ENCODE data around the gene ABHD1. TPM values are rescaled to one million over a fixed set of nuclear protein-coding genes. Genes with fewer than 3 reads are reported as not detected.

ABHD1 gene
- total and polyA plus RNA-seq, 2 donors (not counting 1 experiment from before 2014, with no cell fraction given): 0.08 to 0.17 TPM

DNA sequence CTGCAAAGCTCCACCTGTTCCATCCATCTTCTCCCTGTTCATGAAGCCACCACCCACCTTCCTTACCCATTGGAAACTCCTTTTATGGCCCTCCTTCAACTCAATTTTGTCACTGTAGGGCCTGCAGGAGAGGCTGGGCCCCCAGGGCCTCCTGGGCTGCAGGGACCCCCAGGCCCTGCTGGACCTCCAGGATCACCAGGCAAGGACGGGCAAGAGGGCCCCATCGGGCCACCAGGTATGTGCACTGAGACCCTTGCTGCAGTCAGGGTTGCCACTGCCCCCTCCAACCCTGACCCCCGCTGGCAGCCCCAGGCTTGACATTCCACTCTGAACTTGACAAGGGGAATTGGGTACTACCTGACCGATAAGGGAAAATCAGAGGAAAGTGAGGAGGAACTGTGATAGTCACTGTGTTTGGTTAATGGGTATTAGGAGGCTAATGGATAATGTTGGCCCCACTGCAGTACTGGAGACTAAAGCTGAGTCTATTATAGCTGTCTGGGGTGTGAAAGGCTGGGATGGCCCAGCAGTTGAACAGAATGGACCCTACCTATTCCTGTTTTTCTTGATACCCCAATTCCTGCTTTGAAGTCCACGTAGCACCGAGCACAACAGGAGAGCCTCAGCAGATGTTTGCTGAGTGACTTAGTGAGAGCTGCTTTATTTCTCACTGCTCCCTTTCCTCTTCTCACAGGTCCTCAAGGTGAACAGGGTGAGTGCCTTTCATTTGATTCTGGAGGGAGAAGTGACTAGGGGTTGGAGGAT is 39.1 kb upstream of the ABHD1 start:
- no peak overlapping the region for H3K4me2 ChIP-seq (ENCODE audit: extremely low read depth, insufficient read depth, low read length)
- no peak overlapping the region for H3K4me3 ChIP-seq (replicated peaks in 1 of 4; ENCODE audit: control extremely low read depth in 1 of 4, insufficient read depth in 1 of 4, low read depth in 3 of 4, low read length in 4 of 4)
- H3K36me3 ChIP-seq (ENCODE audit: control insufficient read depth, insufficient read depth, low read length): peaks cover 18% of the 10 kb centered on the region
- peaks cover 19% of the 10 kb centered on the region for H3K79me2 ChIP-seq (ENCODE audit: control insufficient read depth, insufficient read depth, low read length)
- no peak overlapping the region for H2AFZ ChIP-seq (ENCODE audit: low read length)
- no peak overlapping the region for H3K9ac ChIP-seq (ENCODE audit: insufficient read depth, low read length)
- H3K9me3 ChIP-seq (ENCODE audit: control insufficient read depth, insufficient read depth, low read depth, low read length): no peaks in the 10 kb centered on the region
- H4K20me1 ChIP-seq (ENCODE audit: control insufficient read depth, extremely low read depth, insufficient read depth, low read length): no peaks in the 10 kb centered on the region
- no peaks in the 10 kb centered on the region for H3K27me3 ChIP-seq (ENCODE audit: control insufficient read depth, insufficient read depth, low read length)
- DNase-seq (ENCODE audit: low read depth in 2 of 2): no peak
- TF ChIP-seq EZH2 (IDR thresholded peaks at IDR 0.05; ENCODE audit: low read length, missing control alignments): no peak
- TF ChIP-seq, protein P1, sequence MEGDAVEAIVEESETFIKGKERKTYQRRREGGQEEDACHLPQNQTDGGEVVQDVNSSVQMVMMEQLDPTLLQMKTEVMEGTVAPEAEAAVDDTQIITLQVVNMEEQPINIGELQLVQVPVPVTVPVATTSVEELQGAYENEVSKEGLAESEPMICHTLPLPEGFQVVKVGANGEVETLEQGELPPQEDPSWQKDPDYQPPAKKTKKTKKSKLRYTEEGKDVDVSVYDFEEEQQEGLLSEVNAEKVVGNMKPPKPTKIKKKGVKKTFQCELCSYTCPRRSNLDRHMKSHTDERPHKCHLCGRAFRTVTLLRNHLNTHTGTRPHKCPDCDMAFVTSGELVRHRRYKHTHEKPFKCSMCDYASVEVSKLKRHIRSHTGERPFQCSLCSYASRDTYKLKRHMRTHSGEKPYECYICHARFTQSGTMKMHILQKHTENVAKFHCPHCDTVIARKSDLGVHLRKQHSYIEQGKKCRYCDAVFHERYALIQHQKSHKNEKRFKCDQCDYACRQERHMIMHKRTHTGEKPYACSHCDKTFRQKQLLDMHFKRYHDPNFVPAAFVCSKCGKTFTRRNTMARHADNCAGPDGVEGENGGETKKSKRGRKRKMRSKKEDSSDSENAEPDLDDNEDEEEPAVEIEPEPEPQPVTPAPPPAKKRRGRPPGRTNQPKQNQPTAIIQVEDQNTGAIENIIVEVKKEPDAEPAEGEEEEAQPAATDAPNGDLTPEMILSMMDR (conservative IDR thresholded peaks at IDR 0.05 in 1 of 2, IDR thresholded peaks at IDR 0.05 in 1 of 2; ENCODE audit: low read depth in 1 of 2, low read length in 2 of 2): no peak
- H3K27ac ChIP-seq (ENCODE audit: insufficient read depth, low read length): no peak overlapping the region
- peaks cover 13% of the 10 kb centered on the region for H3K4me1 ChIP-seq (ENCODE audit: control insufficient read depth, extremely low read depth, insufficient read depth, low read length)

DNA sequence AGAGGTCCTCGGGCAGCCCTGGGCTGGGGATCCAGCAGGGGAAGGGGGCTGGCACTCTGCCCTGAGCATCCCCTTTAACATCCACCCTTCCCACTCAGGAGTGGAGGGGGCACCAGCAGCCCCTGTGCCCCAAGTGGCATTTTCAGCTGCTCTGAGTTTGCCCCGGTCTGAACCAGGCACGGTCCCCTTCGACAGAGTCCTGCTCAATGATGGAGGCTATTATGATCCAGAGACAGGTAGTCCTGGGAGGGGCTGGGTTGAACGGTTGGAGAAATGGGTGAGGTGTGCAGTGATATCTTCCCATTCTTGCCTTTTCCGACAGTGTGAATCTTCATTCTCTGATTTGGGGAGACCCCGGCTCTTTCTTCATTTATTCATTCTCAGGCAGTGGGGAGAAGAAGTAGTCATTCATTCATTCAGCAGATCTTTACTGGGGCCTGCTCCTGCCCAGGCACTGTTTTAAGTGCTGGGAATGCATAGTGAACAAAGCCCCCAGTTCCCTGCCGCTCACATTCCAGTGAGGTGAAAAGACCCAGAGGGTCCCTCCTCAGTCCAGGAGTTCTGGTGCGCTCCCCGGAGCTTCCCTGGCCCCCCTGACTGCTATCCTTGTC is 38.4 kb upstream of the ABHD1 start:
- TF ChIP-seq EZH2 (IDR thresholded peaks at IDR 0.05; ENCODE audit: low read length, missing control alignments): no peak
- TF ChIP-seq, protein P1 (conservative IDR thresholded peaks at IDR 0.05 in 1 of 2, IDR thresholded peaks at IDR 0.05 in 1 of 2; ENCODE audit: low read depth in 1 of 2, low read length in 2 of 2): no peak
- no peaks in the 10 kb centered on the region for H3K9me3 ChIP-seq (ENCODE audit: control insufficient read depth, insufficient read depth, low read depth, low read length)
- H3K27me3 ChIP-seq (ENCODE audit: control insufficient read depth, insufficient read depth, low read length): no peaks in the 10 kb centered on the region
- H3K4me1 ChIP-seq (ENCODE audit: control insufficient read depth, extremely low read depth, insufficient read depth, low read length): peaks cover 12% of the 10 kb centered on the region
- no peak overlapping the region for H3K27ac ChIP-seq (ENCODE audit: insufficient read depth, low read length)
- peak overlapping the region; percentile 70 for H3K4me2 ChIP-seq (ENCODE audit: extremely low read depth, insufficient read depth, low read length)
- H3K36me3 ChIP-seq (ENCODE audit: control insufficient read depth, insufficient read depth, low read length): peaks cover 18% of the 10 kb centered on the region
- peaks cover 12% of the 10 kb centered on the region for H3K79me2 ChIP-seq (ENCODE audit: control insufficient read depth, insufficient read depth, low read length)
- no peak for DNase-seq (ENCODE audit: low read depth in 2 of 2)
- H2AFZ ChIP-seq (ENCODE audit: low read length): no peak overlapping the region
- peak overlapping the region in 1 of 4 experiments; percentile 54 for H3K4me3 ChIP-seq (replicated peaks in 1 of 4; ENCODE audit: control extremely low read depth in 1 of 4, insufficient read depth in 1 of 4, low read depth in 3 of 4, low read length in 4 of 4)
- no peaks in the 10 kb centered on the region for H4K20me1 ChIP-seq (ENCODE audit: control insufficient read depth, extremely low read depth, insufficient read depth, low read length)
- H3K9ac ChIP-seq (ENCODE audit: insufficient read depth, low read length): no peak overlapping the region

DNA sequence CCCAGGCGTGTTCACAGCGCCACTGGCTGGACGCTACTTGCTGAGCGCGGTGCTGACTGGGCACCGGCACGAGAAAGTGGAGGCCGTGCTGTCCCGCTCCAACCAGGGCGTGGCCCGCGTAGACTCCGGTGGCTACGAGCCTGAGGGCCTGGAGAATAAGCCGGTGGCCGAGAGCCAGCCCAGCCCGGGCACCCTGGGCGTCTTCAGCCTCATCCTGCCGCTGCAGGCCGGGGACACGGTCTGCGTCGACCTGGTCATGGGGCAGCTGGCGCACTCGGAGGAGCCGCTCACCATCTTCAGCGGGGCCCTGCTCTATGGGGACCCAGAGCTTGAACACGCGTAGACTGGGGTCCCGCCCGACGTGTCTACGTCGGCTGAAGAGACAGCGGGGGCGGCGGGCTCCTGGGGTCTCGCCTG is 37.9 kb upstream of the ABHD1 start:
- Histone ChIP-seq H3K27me3 (ENCODE audit: control insufficient read depth, insufficient read depth, low read length) (no peaks in the 10 kb centered on the region), H3K79me2 (ENCODE audit: control insufficient read depth, insufficient read depth, low read length) (peaks cover 7% of the 10 kb centered on the region), H3K4me2 (ENCODE audit: extremely low read depth, insufficient read depth, low read length) (peak overlapping the region; percentile 70), H4K20me1 (ENCODE audit: control insufficient read depth, extremely low read depth, insufficient read depth, low read length) (no peaks in the 10 kb centered on the region), H3K4me3 (replicated peaks in 1 of 4; ENCODE audit: control extremely low read depth in 1 of 4, insufficient read depth in 1 of 4, low read depth in 3 of 4, low read length in 4 of 4) (peak overlapping the region; percentile 12 to 54 (median 44)), H3K4me1 (ENCODE audit: control insufficient read depth, extremely low read depth, insufficient read depth, low read length) (peaks cover 6% of the 10 kb centered on the region), H3K36me3 (ENCODE audit: control insufficient read depth, insufficient read depth, low read length) (peaks cover 15% of the 10 kb centered on the region), H3K27ac (ENCODE audit: insufficient read depth, low read length) (peak overlapping the region; percentile 52), H2AFZ (ENCODE audit: low read length) (no peak overlapping the region), H3K9me3 (ENCODE audit: control insufficient read depth, insufficient read depth, low read depth, low read length) (no peaks in the 10 kb centered on the region), H3K9ac (ENCODE audit: insufficient read depth, low read length) (peak overlapping the region; percentile 57)
- peak; percentile 70 to 72 for DNase-seq (ENCODE audit: low read depth in 2 of 2)
- TF ChIP-seq EZH2 (IDR thresholded peaks at IDR 0.05; ENCODE audit: low read length, missing control alignments): no peak
- TF ChIP-seq, protein P1 (conservative IDR thresholded peaks at IDR 0.05 in 1 of 2, IDR thresholded peaks at IDR 0.05 in 1 of 2; ENCODE audit: low read depth in 1 of 2, low read length in 2 of 2): peak; percentile 45
